ENCODE measurements around the gene ZDHHC19.
"Not testable (repeated sequence)": the region's sequence is repeated elsewhere in the genome, so short reads cannot be mapped to it uniquely, and the experiment has no call there.

Gene ZDHHC19

GRCh38 chr3:196210673-196211556, at the start of gene ZDHHC19:
Gene ZDHHC19, minus strand, starts transcription at chr3:196211400. Its CDS starts 85 bp downstream, at chr3:196211315.
- TF ChIP-seq CTCF (IDR thresholded peaks at IDR 0.05; ENCODE audit: low read depth, low read length, missing control alignments) = no peak
- no peak within 1 kb of the TSS for H3K4me3 ChIP-seq (ENCODE audit: low read depth, low read length)
- no peak for DNase-seq (ENCODE audit: low read depth)

- no peak for TF ChIP-seq CTCF (IDR thresholded peaks at IDR 0.05; ENCODE audit: low read depth, low read length, missing control alignments)
- DNase-seq (ENCODE audit: low read depth) = no peak
- H3K4me3 ChIP-seq (ENCODE audit: low read depth, low read length) = no peak overlapping the region
Measured at GRCh38 chr3:196260784-196261183, 49.6 kb upstream of the ZDHHC19 start.

GRCh38 chr3:196255776-196256175, 44.6 kb upstream of the ZDHHC19 start:
- DNase-seq (ENCODE audit: low read depth) = no peak
- H3K4me3 ChIP-seq (ENCODE audit: low read depth, low read length) = no peak overlapping the region
- no peak for TF ChIP-seq CTCF (IDR thresholded peaks at IDR 0.05; ENCODE audit: low read depth, low read length, missing control alignments)

- DNase-seq (ENCODE audit: low read depth) = no peak
- H3K4me3 ChIP-seq (ENCODE audit: low read depth, low read length) = no peak overlapping the region
- no peak for TF ChIP-seq CTCF (IDR thresholded peaks at IDR 0.05; ENCODE audit: low read depth, low read length, missing control alignments)
Measured at GRCh38 chr3:196254376-196255283, 43.4 kb upstream of the ZDHHC19 start.

- no peak overlapping the region for H3K4me3 ChIP-seq (ENCODE audit: low read depth, low read length)
- no peak for TF ChIP-seq CTCF (IDR thresholded peaks at IDR 0.05; ENCODE audit: low read depth, low read length, missing control alignments)
- DNase-seq (ENCODE audit: low read depth) = no peak
Measured at GRCh38 chr3:196251918-196252317, 40.7 kb upstream of the ZDHHC19 start.

GRCh38 chr3:196246612-196247308, 35.6 kb upstream of the ZDHHC19 start:
- no peak for DNase-seq (ENCODE audit: low read depth)
- H3K4me3 ChIP-seq (ENCODE audit: low read depth, low read length) = no peak overlapping the region
- no peak for TF ChIP-seq CTCF (IDR thresholded peaks at IDR 0.05; ENCODE audit: low read depth, low read length, missing control alignments)

- DNase-seq (ENCODE audit: low read depth); H3K4me3 ChIP-seq (ENCODE audit: low read depth, low read length): not testable (repeated sequence)
Measured at GRCh38 chr3:196244166-196244565, 33.0 kb upstream of the ZDHHC19 start.
